Kasumi-1 (cell line): ENCODE results near the gene NAV1.
"Not testable (repeated sequence)": the region's sequence is repeated elsewhere in the genome, so short reads cannot be mapped to it uniquely, and the experiment has no call there.

Experiments
- DNase-seq, 2 experiments: peaks; one replicate each; lab custom pipeline; 2025; lab: John Stamatoyannopoulos, UW

Gene NAV1

GRCh38 chr1:201544710-201545109 is 5.8 kb downstream of the NAV1 start:
- DNase-seq, result no peak

DNA sequence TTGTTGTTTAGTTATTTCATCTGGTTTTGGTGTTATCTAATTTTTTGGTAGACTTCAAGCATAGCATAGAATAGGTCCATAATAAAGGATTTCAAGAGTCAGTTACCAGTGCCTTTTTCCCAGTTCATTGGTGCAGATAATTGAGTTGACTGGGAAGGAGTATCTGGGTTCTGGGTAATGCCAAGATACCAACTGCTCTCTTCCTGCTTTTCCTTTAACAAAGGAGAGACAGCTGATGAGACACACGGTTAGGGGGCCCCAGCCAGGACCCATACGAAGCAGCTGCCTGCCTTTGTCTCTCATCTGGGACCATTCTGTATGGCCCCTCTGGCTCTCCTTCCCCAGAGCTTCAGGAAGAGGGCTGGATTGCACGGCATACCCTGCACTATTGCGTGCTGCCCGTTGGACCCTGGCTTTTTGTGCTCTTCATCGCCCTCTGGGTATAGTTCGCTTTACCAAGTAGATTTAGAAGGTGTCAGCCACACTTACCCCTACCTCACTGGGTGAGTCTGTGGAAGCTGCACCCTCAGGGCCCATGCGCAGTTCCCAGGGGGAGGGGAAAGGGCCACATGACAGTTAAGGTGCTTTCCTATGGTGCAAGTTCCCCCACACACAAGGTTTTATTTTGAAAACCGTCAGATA is 7.0 kb downstream of the NAV1 start:
- peak; percentile 50 to 57 for DNase-seq

- not testable (repeated sequence) for DNase-seq
These were observed 10.6 kb downstream of the NAV1 start for GRCh38 chr1:201549522-201549921.

DNA sequence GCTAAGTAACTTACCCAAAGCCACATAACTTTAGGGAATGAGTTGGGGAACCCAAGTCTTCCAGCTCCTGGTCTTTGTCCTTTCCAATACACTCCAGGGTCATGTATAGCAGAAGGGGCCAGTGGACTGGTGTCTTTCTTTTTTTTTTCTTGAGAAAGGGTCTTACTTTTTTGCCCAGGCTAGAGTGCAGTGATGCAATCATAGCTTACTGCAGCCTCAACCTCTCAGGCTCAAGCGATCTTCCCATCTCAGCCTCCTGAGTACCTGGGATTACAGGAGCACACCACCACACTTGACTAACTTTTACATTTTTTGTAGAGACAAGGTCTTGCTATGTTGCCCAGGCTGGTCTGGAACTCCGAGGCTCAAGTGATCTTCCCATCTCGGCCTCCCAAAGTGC is 12.2 kb downstream of the NAV1 start:
- no peak for DNase-seq

- DNase-seq, result no peak
These were observed 13.2 kb downstream of the NAV1 start for GRCh38 chr1:201551877-201552731.

DNA sequence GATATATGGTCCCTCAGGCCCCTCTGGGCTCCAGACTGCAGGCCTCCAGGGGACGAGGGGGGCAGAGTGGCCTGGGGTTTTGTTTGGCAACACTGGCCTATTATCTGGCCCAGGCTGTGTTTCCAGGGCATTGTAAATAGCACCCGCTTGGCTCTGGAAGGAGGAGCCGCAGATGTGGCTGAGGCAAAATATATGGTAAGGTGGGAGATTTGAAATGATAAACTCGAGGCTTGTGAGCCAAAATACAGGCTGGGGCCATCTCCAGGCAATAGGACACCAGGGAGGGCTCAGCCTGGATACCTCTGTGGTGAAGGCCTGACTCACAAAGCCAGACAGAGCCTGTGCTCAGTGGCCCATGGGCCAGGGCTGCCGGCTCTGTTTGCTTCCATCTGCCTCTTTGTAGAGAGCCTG is 14.0 kb downstream of the NAV1 start:
- DNase-seq, result no peak

GRCh38 chr1:201553496-201554189 is 14.7 kb downstream of the NAV1 start:
- peak; percentile 25 to 40 for DNase-seq

- DNase-seq, result no peak
These were observed 15.3 kb downstream of the NAV1 start for GRCh38 chr1:201554190-201554600.

DNA sequence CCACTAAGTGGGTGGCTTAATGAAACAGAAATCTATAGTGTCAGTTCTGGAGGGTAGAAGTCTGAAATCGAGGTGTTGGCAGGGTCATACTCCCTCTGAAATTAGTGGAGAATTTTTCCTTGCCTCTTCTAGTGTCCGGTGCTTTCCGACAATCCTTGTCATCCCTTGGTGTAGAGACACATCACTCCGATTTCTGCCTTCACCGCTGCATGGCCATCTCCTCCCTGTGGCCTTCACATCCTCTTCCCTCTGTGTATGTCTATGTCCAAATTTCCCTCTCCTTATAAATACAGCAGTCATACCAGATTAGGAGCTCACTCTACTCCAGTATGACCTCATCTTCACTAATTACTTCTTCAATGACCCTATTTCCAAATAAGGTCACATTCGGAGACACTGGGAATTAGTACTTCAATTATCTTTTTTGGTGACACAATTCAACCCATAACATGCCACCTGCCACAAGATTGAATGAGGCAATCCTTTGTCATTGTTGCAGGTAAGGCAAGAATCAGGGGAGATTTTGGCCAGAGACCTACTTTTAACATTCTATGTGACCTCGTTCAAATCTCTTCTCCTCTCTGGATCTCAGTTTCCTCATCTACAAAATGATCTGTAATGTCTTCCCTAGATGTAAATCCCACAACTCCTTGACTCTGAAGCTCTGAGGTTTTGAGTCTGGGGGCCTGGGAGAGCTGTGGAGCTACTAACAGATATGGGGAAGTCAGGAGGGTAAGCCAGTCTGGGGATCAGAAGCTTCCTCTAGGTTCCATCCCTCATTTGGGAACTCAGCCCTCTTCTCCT is 16.1 kb downstream of the NAV1 start:
- DNase-seq, result no peak

DNA sequence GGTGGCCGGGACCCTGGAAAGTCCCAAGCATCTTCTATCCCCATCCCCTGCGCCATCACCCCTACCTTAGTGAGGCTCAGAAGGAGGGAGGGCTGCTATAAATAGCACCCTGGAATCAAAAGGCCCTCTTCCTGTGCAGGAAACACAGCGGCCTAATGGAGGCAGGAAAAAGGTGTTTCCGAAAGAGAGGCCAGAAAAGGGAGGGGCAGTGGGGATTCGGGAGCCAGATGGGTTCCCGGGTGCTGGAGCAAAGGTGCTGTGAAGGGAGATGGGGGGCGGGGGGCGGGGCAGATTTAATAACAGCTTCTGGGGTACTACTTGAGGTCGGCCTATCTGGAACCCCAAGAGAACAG is 16.6 kb downstream of the NAV1 start:
- DNase-seq, result peak in 1 of 2 experiments; percentile 14

DNA sequence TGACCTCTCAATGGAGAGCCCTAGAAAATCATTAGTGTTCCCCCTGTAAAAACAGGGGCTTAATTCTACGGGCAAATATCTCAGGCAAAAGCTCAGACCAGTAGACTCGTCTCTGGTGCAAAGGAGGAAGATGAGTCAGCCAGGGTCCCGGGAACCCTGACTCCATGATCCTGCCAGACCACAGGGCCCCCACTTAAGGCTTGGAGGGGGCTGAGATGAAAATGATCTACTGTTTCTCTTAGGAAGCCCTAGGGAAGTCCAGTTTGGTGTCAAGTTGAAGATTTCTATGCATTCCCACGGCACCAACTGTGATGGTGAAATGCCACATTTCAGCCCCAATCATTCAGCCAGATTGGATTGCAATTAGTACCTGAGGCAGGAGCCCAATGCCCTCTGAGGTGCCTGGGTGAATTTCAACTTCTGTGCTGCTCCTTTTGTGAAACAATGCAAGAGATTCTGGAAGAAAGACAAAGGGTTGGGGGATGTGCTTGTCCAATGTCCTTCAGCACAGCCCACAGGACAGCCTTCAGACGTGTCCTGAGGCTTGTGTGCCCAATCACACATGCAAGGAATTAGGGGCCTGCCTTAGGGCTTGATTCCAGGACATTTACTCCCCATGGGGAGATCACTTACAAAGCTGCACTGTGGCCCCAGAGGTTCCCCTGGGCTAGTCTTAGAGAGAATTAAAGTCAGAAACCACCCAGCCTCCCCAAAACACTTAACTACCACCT is 18.1 kb downstream of the NAV1 start:
- DNase-seq, result peak in 1 of 2 experiments; percentile 19

DNA sequence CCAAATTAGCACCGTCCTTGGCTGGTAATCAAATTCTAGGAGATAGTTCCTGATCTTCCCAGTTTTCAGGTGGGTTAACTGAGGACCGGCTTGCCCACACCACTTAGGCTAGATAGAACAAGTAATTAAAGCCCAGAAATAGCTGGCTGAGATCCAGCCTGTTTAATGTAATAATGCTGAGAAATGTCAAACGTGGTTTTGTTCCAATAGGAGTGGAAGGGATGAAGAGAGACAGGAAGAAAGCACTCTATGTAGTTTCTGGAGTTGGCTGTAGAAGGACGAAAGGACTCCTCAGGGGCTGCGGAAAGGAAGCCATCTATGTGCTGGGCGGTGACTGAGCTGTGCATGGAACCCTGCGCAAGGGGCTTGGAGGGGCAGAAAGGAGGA is 18.6 kb downstream of the NAV1 start:
- DNase-seq, result no peak

GRCh38 chr1:201559679-201560162 is 20.8 kb downstream of the NAV1 start:
- peak; percentile 88 to 90 for DNase-seq

GRCh38 chr1:201560328-201561194 is 21.6 kb downstream of the NAV1 start:
- no peak for DNase-seq

DNA sequence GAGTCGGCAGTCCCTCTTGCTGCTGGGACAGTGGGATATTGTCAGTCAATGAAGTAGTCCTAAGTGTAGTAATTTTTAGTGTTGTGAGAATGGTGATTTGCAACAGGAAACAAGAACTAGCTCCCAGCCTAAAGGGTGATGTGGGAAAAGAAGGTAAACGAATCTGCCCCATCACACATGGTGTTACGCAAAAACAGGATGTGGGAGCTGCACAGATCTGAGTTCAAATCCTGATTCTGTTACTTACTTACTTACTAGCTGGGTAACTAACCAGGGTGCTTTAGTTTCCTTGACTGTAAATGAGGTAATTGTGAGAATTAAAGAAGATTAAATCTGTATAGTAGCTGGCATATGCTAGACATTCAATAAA is 22.3 kb downstream of the NAV1 start:
- DNase-seq, result no peak

DNA sequence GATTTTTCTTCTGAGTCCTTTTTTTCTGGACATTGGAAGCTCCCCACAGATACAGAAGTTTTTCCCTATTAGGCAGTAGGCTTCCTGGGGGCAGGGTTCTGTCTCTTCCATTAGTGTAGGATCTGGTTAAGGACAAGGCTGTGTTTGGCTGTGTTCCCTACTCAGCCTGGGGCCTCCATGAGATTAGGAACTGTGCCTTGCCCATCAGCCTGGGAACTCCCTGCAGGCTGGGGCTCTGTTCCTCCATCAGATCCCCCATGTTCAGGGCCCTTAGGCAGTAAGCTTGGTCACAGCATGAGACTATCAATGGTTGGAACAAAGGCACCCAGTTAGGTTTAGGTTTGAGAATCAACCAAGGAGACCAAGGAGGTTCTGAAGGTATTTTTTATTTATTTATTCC is 22.7 kb downstream of the NAV1 start:
- no peak for DNase-seq

- no peak for DNase-seq
These were observed 23.3 kb downstream of the NAV1 start for GRCh38 chr1:201562257-201562656.

- no peak for DNase-seq
These were observed 23.9 kb downstream of the NAV1 start for GRCh38 chr1:201562659-201563405.

GRCh38 chr1:201563406-201563780 is 24.5 kb downstream of the NAV1 start:
- DNase-seq, result no peak

DNA sequence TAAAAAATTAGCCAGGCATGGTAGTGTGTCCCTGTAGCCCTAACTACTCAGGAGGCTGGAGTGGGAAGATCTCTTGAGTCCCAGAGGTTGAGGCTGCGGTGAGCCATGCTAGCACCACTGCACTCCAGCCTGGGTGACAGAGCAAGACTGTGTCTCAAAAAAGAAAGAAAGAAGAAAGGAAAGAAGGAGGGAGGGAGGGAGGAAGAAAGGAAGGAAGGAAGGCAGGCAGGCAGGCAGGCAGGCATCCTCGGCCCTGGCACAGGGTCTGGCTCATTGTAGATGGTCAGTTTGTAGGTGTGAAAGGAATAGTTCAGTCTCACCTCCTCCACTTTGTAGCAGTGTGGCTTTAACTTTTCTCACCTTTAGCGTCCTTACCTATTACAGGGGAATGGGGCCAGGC is 25.0 kb downstream of the NAV1 start:
- no peak for DNase-seq
